Right lobe of liver (tissue), 4 donors: ENCODE results near the gene HOXA11.

Experiments
- CTCF ChIP-seq, 4 donors: fragments of 200-600 bp in 3 of 4; fragments of 450-650 bp in 1 of 4; IDR thresholded peaks; one replicate each; pipeline versions ENCODE4 v1.5.1 to v1.8.0; 2016 to 2022; ENCODE audit warnings: antibody characterized with exemption in 4 of 4, mild to moderate bottlenecking in 2 of 4
- POLR2A ChIP-seq: fragments of 450-650 bp; IDR thresholded peaks from one replicate; pipeline ENCODE4 v1.6.1; 2017; ENCODE audit warnings: antibody characterized with exemption, mild to moderate bottlenecking
- donor health status: DM: no; HTN: no; CAD: no.
- donor health status: DM: no; HTN: no; CAD: no.
- donor health status: DM: no; HTN: yes; CAD: no.

- TF ChIP-seq CTCF (IDR thresholded peaks at IDR 0.05) (no peak), POLR2A (no peak)
Measured at GRCh38 chr7:27181795-27182275, 3.2 kb downstream of the HOXA11 start.
